ENCODE data around the gene ATPAF2.

The ATPAF2 gene

GRCh38 chr17:18038149-18038850 is 668 bp downstream of the ATPAF2 start:
- no peak for DNase-seq

- DNase-seq: no peak
Observed at GRCh38 chr17:18037486-18037885, 1.5 kb downstream of the ATPAF2 start.

GRCh38 chr17:18035704-18036103 is 3.3 kb downstream of the ATPAF2 start:
- DNase-seq: no peak

GRCh38 chr17:18033442-18034099 is 5.4 kb downstream of the ATPAF2 start:
- no peak for DNase-seq

GRCh38 chr17:18031955-18032354 is 7.0 kb downstream of the ATPAF2 start:
- DNase-seq: no peak

GRCh38 chr17:18028952-18029540 is 9.9 kb downstream of the ATPAF2 start:
- no peak for DNase-seq

GRCh38 chr17:18028114-18028951 is 10.6 kb downstream of the ATPAF2 start:
- DNase-seq: no peak

GRCh38 chr17:18027280-18027679 is 11.7 kb downstream of the ATPAF2 start:
- no peak for DNase-seq

GRCh38 chr17:18025945-18026776 is 12.8 kb downstream of the ATPAF2 start:
- DNase-seq: no peak

- DNase-seq: no peak
Observed at GRCh38 chr17:18025241-18025944, 13.6 kb downstream of the ATPAF2 start.

- no peak for DNase-seq
Observed at GRCh38 chr17:18021372-18021771, 17.6 kb downstream of the ATPAF2 start.

- DNase-seq: no peak
Observed at GRCh38 chr17:18020971-18021370, 18.0 kb downstream of the ATPAF2 start.

GRCh38 chr17:18019838-18020154 is 19.2 kb downstream of the ATPAF2 start:
- DNase-seq: no peak

GRCh38 chr17:18018411-18018921 is 20.5 kb downstream of the ATPAF2 start:
- DNase-seq: no peak

- no peak for DNase-seq
Observed at GRCh38 chr17:18017958-18018357, 21.0 kb downstream of the ATPAF2 start.

- DNase-seq: no peak
Observed at GRCh38 chr17:18016426-18016825, 22.5 kb downstream of the ATPAF2 start.

GRCh38 chr17:18015593-18015992 is 23.4 kb downstream of the ATPAF2 start:
- DNase-seq: no peak

- no peak for DNase-seq
Observed at GRCh38 chr17:18014006-18014405, 25.0 kb downstream of the ATPAF2 start.

GRCh38 chr17:18011286-18011685 is 27.7 kb downstream of the ATPAF2 start:
- DNase-seq: no peak

GRCh38 chr17:18009609-18010420 is 29.2 kb downstream of the ATPAF2 start:
- DNase-seq: no peak
